Common myeloid progenitor, CD34-positive (primary cell): ENCODE results near the gene SAG.

Source experiments
- CTCF ChIA-PET: fragments of 350-600 bp; sonication (Branson Sonifier 250); formaldehyde crosslinking; loops from one replicate; lab custom pipeline; 2021; ENCODE audit warnings: antibody characterized with exemption; lab: Charles Lee
- POLR2A ChIA-PET: fragments of 350-600 bp; sonication (Branson Sonifier 250); formaldehyde crosslinking; loops from one replicate; lab custom pipeline; 2021; ENCODE audit warnings: antibody characterized with exemption; lab: Charles Lee
- DNase-seq, 3 donors: peaks; one replicate each; pipeline versions ENCODE4 v3.0.0 to v3.0.0-alpha.2; 2013
- H3K27ac ChIP-seq, 2 experiments: 1 replicate in 1 of 2; 2 replicates in 1 of 2; pipeline ENCODE4 v1.7.0; 2013; ENCODE audit warnings: inconsistent platforms in 2 of 2, low read length in 2 of 2, mild to moderate bottlenecking in 2 of 2, low read depth in 1 of 2, moderate library complexity in 1 of 2; ENCODE audit not compliant: severe bottlenecking in 2 of 2, insufficient read depth in 1 of 2, poor library complexity in 1 of 2
- H3K27me3 ChIP-seq, 5 experiments: replicated peaks in 2 of 5; 1 replicate in 3 of 5; 2 replicates in 2 of 5; pipeline versions ENCODE4 v1.6.1 to v1.7.0; 2013; ENCODE audit warnings: low read length in 4 of 5, mild to moderate bottlenecking in 2 of 5, moderate library complexity in 2 of 5, inconsistent platforms in 1 of 5; ENCODE audit not compliant: insufficient read depth in 5 of 5, control insufficient read depth in 4 of 5
- H3K36me3 ChIP-seq, 4 experiments: 1 replicate in 2 of 4; 2 replicates in 2 of 4; pipeline versions ENCODE4 v1.6.1 to v1.7.0; 2013; ENCODE audit warnings: low read length in 3 of 4, control low read depth in 1 of 4, mild to moderate bottlenecking in 1 of 4; ENCODE audit not compliant: control insufficient read depth in 4 of 4, insufficient read depth in 4 of 4
- H3K4me1 ChIP-seq, 4 experiments: 1 replicate in 3 of 4; 2 replicates in 1 of 4; pipeline versions ENCODE4 v1.6.1 to v1.7.1; 2013; ENCODE audit warnings: low read length in 3 of 4, mild to moderate bottlenecking in 3 of 4, control low read depth in 1 of 4, inconsistent platforms in 1 of 4, moderate library complexity in 1 of 4; ENCODE audit not compliant: control insufficient read depth in 4 of 4, insufficient read depth in 4 of 4; ENCODE audit errors: control extremely low read depth in 1 of 4
- H3K4me3 ChIP-seq, 7 experiments: 1 replicate in 4 of 7; 2 replicates in 3 of 7; pipeline versions ENCODE4 v1.5.1 to v1.7.0; 2013; ENCODE audit warnings: mild to moderate bottlenecking in 7 of 7, low read length in 6 of 7, moderate library complexity in 6 of 7, inconsistent platforms in 2 of 7, low read depth in 2 of 7, control low read depth in 1 of 7; ENCODE audit not compliant: insufficient read depth in 4 of 7, control insufficient read depth in 1 of 7; ENCODE audit errors: extremely low read depth in 1 of 7
- H3K9me3 ChIP-seq, 5 experiments: 1 replicate in 4 of 5; 2 replicates in 1 of 5; pipeline versions ENCODE4 v1.6.1 to v1.7.1; 2013; ENCODE audit warnings: low read length in 4 of 5, mild to moderate bottlenecking in 2 of 5, inconsistent platforms in 1 of 5, low read depth in 1 of 5, moderate library complexity in 1 of 5; ENCODE audit not compliant: control insufficient read depth in 4 of 5, insufficient read depth in 2 of 5; ENCODE audit errors: control extremely low read depth in 1 of 5
- WGBS: methylation state at CpG from one replicate; pipeline ENCODE4 v1.1.5; 2013; ENCODE audit not compliant: insufficient coverage; 5-methylcytosine and 5-hydroxymethylcytosine counted together

Gene SAG

DNA sequence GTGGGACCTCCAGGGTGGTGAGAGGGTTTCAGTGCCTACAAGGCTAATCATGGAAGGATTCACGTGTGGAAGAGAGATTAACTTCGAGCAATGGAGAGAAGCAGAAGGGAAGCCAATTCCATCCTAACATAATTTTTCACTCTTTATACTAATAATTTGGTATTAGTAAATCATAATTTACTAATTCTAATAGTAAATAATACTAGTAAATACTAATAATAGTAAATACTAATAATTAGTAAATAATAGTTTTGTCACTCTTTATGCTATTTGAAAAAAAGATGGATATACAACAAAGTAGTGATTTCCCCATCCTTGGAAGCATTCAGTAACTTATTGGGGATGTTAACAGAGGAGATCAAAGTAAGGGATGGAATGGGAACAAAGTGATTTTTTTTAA is 6.4 kb upstream of the SAG start:
- no peak for DNase-seq
- no peak overlapping the region for H3K4me3 ChIP-seq
- no peak overlapping the region for H3K27ac ChIP-seq
- H3K27me3 ChIP-seq = no peaks in the 10 kb centered on the region
- WGBS = no CpG with 5 or more reads among the region's 2 CpGs
- no peaks in the 10 kb centered on the region for H3K9me3 ChIP-seq
- POLR2A ChIA-PET = no interaction called here
- H3K36me3 ChIP-seq = peaks cover 0 to 2% (median under 1%) of the 10 kb centered on the region in 4 experiments
- no peaks in the 10 kb centered on the region for H3K4me1 ChIP-seq
- CTCF ChIA-PET = no interaction called here

DNA sequence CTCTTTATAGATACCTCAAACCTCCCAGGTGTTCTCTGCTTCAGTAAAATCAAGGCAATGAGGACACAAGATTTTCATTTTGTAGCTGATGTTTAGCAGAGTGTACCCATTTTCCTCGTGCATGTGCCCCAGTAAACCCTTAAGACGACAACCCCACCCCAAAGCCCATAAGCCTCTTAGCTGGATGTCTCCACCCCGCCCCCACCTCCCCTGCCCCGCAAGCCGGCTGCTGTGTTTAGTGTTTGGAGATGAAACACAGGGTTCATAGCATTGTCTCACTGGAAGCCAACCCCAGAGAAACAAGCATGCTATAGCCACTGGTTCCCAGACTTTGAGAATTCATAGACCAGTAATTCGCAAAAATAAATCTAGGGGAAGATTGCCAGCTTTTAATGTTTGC is 5.8 kb upstream of the SAG start:
- H3K36me3 ChIP-seq = no peaks in the 10 kb centered on the region
- CTCF ChIA-PET = interaction anchor here (1.3 kb wide), 1 partner anchor 37 kb away, joined by 3 read pairs; no protein-coding TSS in a partner anchor
- 94% methylated on average over 2 of the region's 6 CpGs for WGBS
- POLR2A ChIA-PET = no interaction called here
- no peaks in the 10 kb centered on the region for H3K27me3 ChIP-seq
- no peaks in the 10 kb centered on the region for H3K4me1 ChIP-seq
- H3K4me3 ChIP-seq = no peak overlapping the region
- no peak overlapping the region for H3K27ac ChIP-seq
- DNase-seq = no peak
- no peaks in the 10 kb centered on the region for H3K9me3 ChIP-seq

DNA sequence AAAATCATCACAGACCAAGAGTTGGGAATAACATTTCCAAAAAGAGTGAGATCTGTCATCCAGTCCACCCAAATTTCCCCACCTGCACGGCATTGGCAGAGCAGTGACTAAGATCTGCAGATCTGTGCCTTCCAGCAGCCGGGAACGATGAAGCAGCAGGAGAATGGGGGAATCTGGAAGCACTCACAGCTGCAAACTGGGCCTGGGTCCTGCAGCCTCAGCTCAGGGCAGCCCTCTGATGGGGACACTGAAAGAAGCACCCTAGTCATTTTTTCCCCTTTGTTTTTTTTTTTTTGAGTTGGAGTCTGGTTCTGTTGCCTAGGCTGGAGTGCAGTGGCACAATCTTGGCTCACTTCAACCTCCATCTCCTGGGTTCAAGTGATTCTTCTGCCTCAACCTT is 4.4 kb upstream of the SAG start:
- no peak for DNase-seq
- H3K9me3 ChIP-seq = no peaks in the 10 kb centered on the region
- no peaks in the 10 kb centered on the region for H3K36me3 ChIP-seq
- ChIA-PET POLR2A (interaction anchor here (0.6 kb wide), 1 partner anchor 15 kb away, joined by 4 read pairs; no protein-coding TSS in a partner anchor), CTCF (interaction anchor here (1.2 to 1.5 kb wide), 2 partner anchors 9 to 18 kb away, joined by 3 to 4 read pairs; no protein-coding TSS in a partner anchor)
- WGBS = 100% methylated on average over 3 of the region's 3 CpGs
- H3K4me3 ChIP-seq = no peak overlapping the region
- H3K27me3 ChIP-seq = no peaks in the 10 kb centered on the region
- no peak overlapping the region for H3K27ac ChIP-seq
- H3K4me1 ChIP-seq = no peaks in the 10 kb centered on the region

DNA sequence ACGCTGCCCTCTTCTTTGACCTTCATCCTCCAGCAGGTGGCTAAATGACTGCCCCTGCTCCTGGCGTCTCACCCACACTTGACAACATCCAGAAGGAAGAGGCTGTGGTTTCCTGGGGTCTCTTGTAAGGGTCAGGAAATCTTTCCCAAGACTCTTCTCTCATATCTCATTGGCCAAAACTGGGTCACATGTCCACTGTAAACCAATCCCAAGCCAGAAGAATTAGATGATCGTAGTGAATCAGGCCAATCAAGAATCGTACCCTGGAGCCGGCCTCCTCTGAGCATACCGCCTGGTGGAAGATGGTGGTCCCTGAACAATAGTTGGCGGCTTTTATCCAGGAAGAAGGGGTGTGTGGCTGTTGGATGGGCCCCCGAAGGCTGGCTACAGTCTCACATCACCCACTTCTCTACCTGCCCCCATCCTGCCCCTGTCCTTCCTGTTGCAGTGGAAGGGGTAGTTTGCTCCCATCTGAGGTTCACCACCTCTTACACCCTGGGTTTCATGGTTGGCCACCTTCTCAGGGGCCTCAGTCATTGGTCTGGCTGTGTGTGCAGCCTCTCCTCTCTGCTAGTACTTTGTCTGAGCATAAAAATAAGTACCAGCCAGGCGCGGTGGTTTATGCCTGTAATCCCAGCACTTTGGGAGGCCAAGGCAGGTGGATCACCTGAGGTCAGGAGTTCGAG is 3.8 kb downstream of the SAG start:
- no peak overlapping the region for H3K27ac ChIP-seq
- CTCF ChIA-PET = interaction anchor here (1.1 kb wide), 1 partner anchor 20 kb away, joined by 4 read pairs; no protein-coding TSS in a partner anchor
- no peak for DNase-seq
- 97% methylated on average over 7 of the region's 11 CpGs for WGBS
- POLR2A ChIA-PET = no interaction called here
- no peak overlapping the region for H3K4me3 ChIP-seq
- no peaks in the 10 kb centered on the region for H3K4me1 ChIP-seq
- no peaks in the 10 kb centered on the region for H3K36me3 ChIP-seq
- no peaks in the 10 kb centered on the region for H3K27me3 ChIP-seq
- H3K9me3 ChIP-seq = no peaks in the 10 kb centered on the region

DNA sequence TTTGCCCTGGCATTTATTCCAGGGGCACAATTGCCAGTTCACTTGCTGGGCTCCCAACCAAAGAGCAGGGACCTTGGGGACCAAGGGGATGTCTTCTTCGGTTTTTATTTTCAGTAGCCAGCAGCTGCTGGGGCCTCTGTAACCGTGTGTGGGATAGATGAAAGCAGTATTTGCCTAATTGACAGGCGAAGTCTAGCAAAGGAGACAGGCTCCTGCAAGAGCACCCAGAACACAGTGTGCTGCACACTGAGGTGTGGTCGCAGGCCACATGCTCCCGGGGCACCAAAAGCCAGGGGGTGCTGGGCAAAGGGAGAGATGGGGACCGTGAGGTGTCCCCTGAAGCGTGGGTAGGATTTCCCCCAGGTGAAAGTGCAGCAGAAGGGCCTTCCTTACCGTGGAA is 5.3 kb downstream of the SAG start:
- H3K36me3 ChIP-seq = no peaks in the 10 kb centered on the region
- 91% methylated on average over 8 of the region's 8 CpGs for WGBS
- CTCF ChIA-PET = interaction anchor here (1.0 to 1.1 kb wide), 2 partner anchors 12 to 19 kb away, joined by 3 to 4 read pairs; no protein-coding TSS in a partner anchor

DNA sequence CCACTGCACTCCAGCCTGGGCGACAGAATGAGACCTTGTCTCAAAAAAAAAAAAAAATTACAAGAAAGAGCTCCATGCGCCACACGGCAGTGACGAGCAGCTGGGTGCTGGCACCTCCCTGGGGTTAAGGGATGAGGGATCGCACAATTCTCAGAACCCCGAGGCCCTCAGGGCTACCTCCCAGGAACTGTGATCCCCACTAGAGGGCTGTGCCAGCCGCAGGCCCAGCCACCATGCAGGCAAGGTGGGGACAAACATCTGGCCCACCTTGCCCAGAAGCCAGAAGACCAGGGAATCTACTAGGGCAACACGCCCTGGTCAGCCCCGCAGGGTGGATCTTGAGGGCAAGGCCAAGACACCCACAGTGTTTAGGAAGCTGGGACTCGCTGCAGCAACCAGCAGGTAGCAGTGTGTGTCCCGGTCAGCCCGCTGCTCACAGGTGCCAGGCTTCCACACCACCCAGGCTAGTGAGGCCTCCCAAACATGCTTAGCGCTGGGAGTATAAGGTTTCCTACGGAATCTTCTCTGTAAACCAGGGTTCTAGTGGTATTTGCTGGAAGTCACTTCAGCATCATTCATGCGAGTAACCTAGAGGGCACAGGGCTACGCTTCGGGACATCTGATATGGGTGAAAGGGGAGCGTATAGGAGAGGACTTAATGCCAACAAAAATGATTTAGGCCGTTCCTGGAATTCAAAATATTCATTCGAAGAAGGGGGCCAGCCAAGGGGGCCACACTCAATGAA is 6.7 kb downstream of the SAG start:
- Histone ChIP-seq H3K4me3 (no peak overlapping the region), H3K27me3 (no peaks in the 10 kb centered on the region), H3K4me1 (no peaks in the 10 kb centered on the region), H3K36me3 (no peaks in the 10 kb centered on the region), H3K27ac (no peak overlapping the region), H3K9me3 (no peaks in the 10 kb centered on the region)
- POLR2A ChIA-PET = interaction anchor here (0.8 kb wide), 1 partner anchor 123 kb away, joined by 3 read pairs; no protein-coding TSS in a partner anchor
- DNase-seq = no peak
- CTCF ChIA-PET = no interaction called here
- over 99% methylated on average over 18 of the region's 20 CpGs for WGBS

More for the DNA sequence above, 5.3 kb downstream of the SAG start:
- no peak overlapping the region for H3K4me3 ChIP-seq
- no peak for DNase-seq
- POLR2A ChIA-PET = no interaction called here
- H3K4me1 ChIP-seq = no peaks in the 10 kb centered on the region
- no peaks in the 10 kb centered on the region for H3K27me3 ChIP-seq
- no peaks in the 10 kb centered on the region for H3K9me3 ChIP-seq
- H3K27ac ChIP-seq = no peak overlapping the region
